Measurements from ENCODE around the gene ING3. TPM values are rescaled to one million over a fixed set of nuclear protein-coding genes. Genes with fewer than 3 reads are reported as not detected.

ING3 gene
- total and polyA plus RNA-seq, 2 donors (not counting 3 experiments of a cell fraction or from before 2014, with no cell fraction given) = 8.7 to 19.6 TPM

- Histone ChIP-seq H4K20me1 (replicated peaks; ENCODE audit: control insufficient read depth, extremely low read depth, insufficient read depth, low read length) (no peaks in the 10 kb centered on the region), H3K4me1 (ENCODE audit: control insufficient read depth, extremely low read depth, insufficient read depth, low read length) (peaks cover 11% of the 10 kb centered on the region), H3K4me3 (replicated peaks in 1 of 3; ENCODE audit: insufficient read depth in 1 of 3, low read depth in 1 of 3, low read length in 3 of 3) (no peak overlapping the region), H3K9ac (replicated peaks; ENCODE audit: extremely low read depth, insufficient read depth, low read length) (no peak overlapping the region), H2AFZ (ENCODE audit: low read depth, low read length) (no peak overlapping the region), H3K79me2 (ENCODE audit: control insufficient read depth, insufficient read depth, low read length) (no peaks in the 10 kb centered on the region), H3K27me3 (ENCODE audit: control insufficient read depth in 2 of 2, insufficient read depth in 2 of 2, low read length in 2 of 2) (no peaks in the 10 kb centered on the region), H3K27ac (ENCODE audit: insufficient read depth, low read depth, low read length) (no peak overlapping the region), H3K36me3 (ENCODE audit: control insufficient read depth in 2 of 2, extremely low read depth in 1 of 2, insufficient read depth in 2 of 2, low read length in 2 of 2) (no peaks in the 10 kb centered on the region), H3K9me3 (replicated peaks; ENCODE audit: control insufficient read depth, insufficient read depth, low read length) (no peaks in the 10 kb centered on the region), H3K9me1 (replicated peaks; ENCODE audit: control insufficient read depth, extremely low read depth, insufficient read depth, low read length) (no peaks in the 10 kb centered on the region), H3K4me2 (ENCODE audit: insufficient read depth, low read length) (no peak overlapping the region)
- dilution Hi-C loops (cut with MboI; ENCODE audit: extremely low pct_ligation_motif_present, low sequenced_read_pairs) = no loop called here
- BruUV-seq (replicated peaks) = no TSS peak
- TF ChIP-seq EZH2 (IDR thresholded peaks at IDR 0.05; ENCODE audit: borderline replicate concordance, low read depth, low read length, severe bottlenecking) (no peak), MAX (IDR thresholded peaks at IDR 0.05; ENCODE audit: insufficient read depth, insufficient read length) (no peak), GATA2 (IDR thresholded peaks at IDR 0.05; ENCODE audit: insufficient read depth, insufficient read length, low read depth, low read length) (no peak), CTCF (IDR thresholded peaks at IDR 0.05; ENCODE audit: extremely low read depth in 1 of 2, insufficient read depth in 1 of 2, low read depth in 1 of 2, low read length in 2 of 2) (no peak), FOS (IDR thresholded peaks at IDR 0.05; ENCODE audit: borderline replicate concordance, insufficient read depth, low read length) (no peak)
- FAIRE-seq = no peak
- intact Hi-C loops (cut with micrococcal nuclease) = no loop called here
- CTCF ChIA-PET = interaction anchor here (0.6 to 1.5 kb wide), 4 partner anchors 13 to 43 kb away, joined by 3 to 5 read pairs (median 3); partner anchors contain the start of gene CPED1
- POLR2A ChIA-PET = interaction anchor here (0.7 kb wide), 1 partner anchor 163 kb away, joined by 4 read pairs; no protein-coding TSS in a partner anchor
- DNase-seq (ENCODE audit: low read depth, low spot score) = no peak
Measured at GRCh38 chr7:121026577-121027111, 76.1 kb downstream of the ING3 start.

Small RNA genes within 50 kb of the gene (small RNA-seq; reads per million reads assigned to genes)
- not detected for gene RNA5SP240 (ENCODE audit: insufficient read depth, insufficient read length, low read depth, low replicate concordance)

Other genes starting within 250 kb of the ING3 start
- gene TSPAN12, start 92.6 kb upstream of the ING3 start, total RNA-seq = 19.0 and 19.8 TPM in 2 replicates
- gene TSPAN12, start 92.6 kb upstream of the ING3 start, polyA plus RNA-seq = 6.3 and 9.3 TPM in 2 replicates
- 0.22 and 0.32 TPM in 2 replicates for gene CPED1, start 37.9 kb downstream of the ING3 start, total RNA-seq
- 0.19 and 3.0 TPM in 2 replicates for gene CPED1, start 37.9 kb downstream of the ING3 start, polyA plus RNA-seq